BE2C (cell line): ENCODE data around the gene ADGRL3.

Experiments used
- DNase-seq: peaks from one replicate; pipeline ENCODE4 v3.0.0-alpha.2; 2020
- H3K27me3 ChIP-seq: fragments of 250-450 bp; sonication (Bioruptor Pico); 2 replicates; pipeline ENCODE4 v1.5.1; 2020; ENCODE audit warnings: mild to moderate bottlenecking
- H3K36me3 ChIP-seq: fragments of 250-450 bp; sonication (Bioruptor Pico); 2 replicates; pipeline ENCODE4 v1.5.1; 2020; ENCODE audit warnings: mild to moderate bottlenecking
- H3K4me1 ChIP-seq: fragments of 250-450 bp; sonication (Bioruptor Pico); 2 replicates; pipeline ENCODE4 v1.5.1; 2020
- H3K4me3 ChIP-seq: 2 replicates; pipeline ENCODE4 v1.5.1; 2011; ENCODE audit warnings: low read depth, low read length
- H3K9me3 ChIP-seq: fragments of 250-450 bp; sonication (Bioruptor Pico); 2 replicates; pipeline ENCODE4 v1.5.1; 2020
- TF ChIP-seq, protein P1 (sequence below): IDR thresholded peaks from 2 replicates; pipeline ENCODE4 v1.5.1; 2012; ENCODE audit warnings: mild to moderate bottlenecking, low read depth, low read length

Gene ADGRL3

GRCh38 chr4:61773655-61774245, 573.6 kb downstream of the ADGRL3 start:
- H3K36me3 ChIP-seq = no peaks in the 10 kb centered on the region
- H3K4me1 ChIP-seq = no peaks in the 10 kb centered on the region
- no peak for DNase-seq
- no peaks in the 10 kb centered on the region for H3K27me3 ChIP-seq
- TF ChIP-seq, protein P1, sequence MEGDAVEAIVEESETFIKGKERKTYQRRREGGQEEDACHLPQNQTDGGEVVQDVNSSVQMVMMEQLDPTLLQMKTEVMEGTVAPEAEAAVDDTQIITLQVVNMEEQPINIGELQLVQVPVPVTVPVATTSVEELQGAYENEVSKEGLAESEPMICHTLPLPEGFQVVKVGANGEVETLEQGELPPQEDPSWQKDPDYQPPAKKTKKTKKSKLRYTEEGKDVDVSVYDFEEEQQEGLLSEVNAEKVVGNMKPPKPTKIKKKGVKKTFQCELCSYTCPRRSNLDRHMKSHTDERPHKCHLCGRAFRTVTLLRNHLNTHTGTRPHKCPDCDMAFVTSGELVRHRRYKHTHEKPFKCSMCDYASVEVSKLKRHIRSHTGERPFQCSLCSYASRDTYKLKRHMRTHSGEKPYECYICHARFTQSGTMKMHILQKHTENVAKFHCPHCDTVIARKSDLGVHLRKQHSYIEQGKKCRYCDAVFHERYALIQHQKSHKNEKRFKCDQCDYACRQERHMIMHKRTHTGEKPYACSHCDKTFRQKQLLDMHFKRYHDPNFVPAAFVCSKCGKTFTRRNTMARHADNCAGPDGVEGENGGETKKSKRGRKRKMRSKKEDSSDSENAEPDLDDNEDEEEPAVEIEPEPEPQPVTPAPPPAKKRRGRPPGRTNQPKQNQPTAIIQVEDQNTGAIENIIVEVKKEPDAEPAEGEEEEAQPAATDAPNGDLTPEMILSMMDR = no peak
- no peaks in the 10 kb centered on the region for H3K9me3 ChIP-seq
- no peak overlapping the region for H3K4me3 ChIP-seq

GRCh38 chr4:61782133-61782532, 582.0 kb downstream of the ADGRL3 start:
- no peaks in the 10 kb centered on the region for H3K27me3 ChIP-seq
- H3K4me3 ChIP-seq = no peak overlapping the region
- no peaks in the 10 kb centered on the region for H3K4me1 ChIP-seq
- no peaks in the 10 kb centered on the region for H3K9me3 ChIP-seq
- TF ChIP-seq, protein P1 = no peak
- H3K36me3 ChIP-seq = no peaks in the 10 kb centered on the region
- no peak for DNase-seq

DNA sequence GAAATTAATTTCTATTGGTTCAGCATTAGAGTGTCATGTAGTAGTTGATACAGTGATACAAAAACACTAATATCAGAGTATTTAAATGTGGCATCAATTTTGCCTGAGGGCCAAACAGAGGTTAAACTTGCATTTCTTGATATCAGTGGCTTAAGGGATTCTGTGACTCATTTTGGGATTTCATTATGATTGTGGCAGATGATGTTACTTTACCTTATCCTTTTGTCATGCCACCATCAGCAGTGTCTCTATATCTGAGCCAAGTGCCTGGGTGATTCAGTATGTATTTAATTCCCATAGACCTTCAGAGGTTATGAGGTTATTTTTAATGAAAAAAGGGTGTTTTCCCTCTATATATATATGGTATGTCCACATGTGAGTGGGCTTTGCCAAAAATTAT, 582.9 kb downstream of the ADGRL3 start:
- TF ChIP-seq, protein P1 = no peak

GRCh38 chr4:61785761-61786160, 585.6 kb downstream of the ADGRL3 start:
- no peak overlapping the region for H3K4me3 ChIP-seq
- H3K9me3 ChIP-seq = no peaks in the 10 kb centered on the region
- TF ChIP-seq, protein P1 = no peak
- H3K27me3 ChIP-seq = no peaks in the 10 kb centered on the region
- H3K36me3 ChIP-seq = no peaks in the 10 kb centered on the region
- DNase-seq = no peak
- no peaks in the 10 kb centered on the region for H3K4me1 ChIP-seq

More for the DNA sequence above, 582.9 kb downstream of the ADGRL3 start:
- no peaks in the 10 kb centered on the region for H3K36me3 ChIP-seq
- no peaks in the 10 kb centered on the region for H3K4me1 ChIP-seq
- DNase-seq = no peak
- no peaks in the 10 kb centered on the region for H3K9me3 ChIP-seq
- H3K4me3 ChIP-seq = no peak overlapping the region
- no peaks in the 10 kb centered on the region for H3K27me3 ChIP-seq

DNA sequence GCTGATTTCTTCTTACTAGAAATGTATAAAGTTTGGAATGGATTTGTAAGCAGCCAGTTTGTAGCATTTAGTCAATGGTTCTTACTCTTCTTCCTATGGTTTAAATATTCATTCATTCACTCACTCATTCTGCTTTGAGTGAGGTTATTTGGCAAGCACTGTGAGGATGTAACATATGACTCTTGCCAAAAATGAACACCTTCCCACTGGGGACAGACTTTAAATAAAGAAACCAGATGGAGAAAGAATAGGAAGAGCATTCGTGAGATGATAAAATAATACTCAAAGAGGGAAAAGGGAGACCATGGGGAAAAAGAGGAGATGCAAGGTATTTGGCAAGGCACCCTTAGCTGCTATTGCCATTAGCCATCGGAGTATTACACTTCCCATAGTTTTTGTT, 586.1 kb downstream of the ADGRL3 start:
- Histone ChIP-seq H3K36me3 (no peaks in the 10 kb centered on the region), H3K4me3 (no peak overlapping the region), H3K9me3 (no peaks in the 10 kb centered on the region), H3K27me3 (no peaks in the 10 kb centered on the region), H3K4me1 (no peaks in the 10 kb centered on the region)
- TF ChIP-seq, protein P1 = no peak
- DNase-seq = no peak

GRCh38 chr4:61795998-61796397, 595.9 kb downstream of the ADGRL3 start:
- Histone ChIP-seq H3K4me3 (no peak overlapping the region), H3K4me1 (no peaks in the 10 kb centered on the region), H3K36me3 (no peaks in the 10 kb centered on the region), H3K27me3 (no peaks in the 10 kb centered on the region), H3K9me3 (no peaks in the 10 kb centered on the region)
- TF ChIP-seq, protein P1 = no peak
- DNase-seq = no peak
